Gastrocnemius medialis (tissue), 4 donors: Measurements from ENCODE around the gene UBASH3B.

ENCODE experiments used
- CTCF ChIP-seq, 5 experiments: fragments of 450-650 bp in 3 of 5; fragments of 200-600 bp in 2 of 5; sonication (generic) in 2 of 5; IDR thresholded peaks in 4 of 5; conservative IDR thresholded peaks in 1 of 5; 1 replicate in 4 of 5; 2 replicates in 1 of 5; pipeline ENCODE4 v1.5.1; 2016 to 2019; ENCODE audit warnings: antibody characterized with exemption in 5 of 5, mild to moderate bottlenecking in 3 of 5, moderate library complexity in 3 of 5
- POLR2A ChIP-seq, 2 donors: fragments of 450-650 bp; IDR thresholded peaks; one replicate each; pipeline ENCODE4 v1.6.1; 2017; ENCODE audit warnings: antibody characterized with exemption in 2 of 2, mild to moderate bottlenecking in 2 of 2, moderate library complexity in 2 of 2

GRCh38 chr11:122822241-122822640, 166.7 kb downstream of the UBASH3B start:
- TF ChIP-seq CTCF (IDR thresholded peaks at IDR 0.05 in 4 of 5, conservative IDR thresholded peaks at IDR 0.05 in 1 of 5) (no peak), POLR2A (IDR thresholded peaks at IDR 0.05) (no peak)
